Measurements from ENCODE around the gene PRRT3.
"Not testable (repeated sequence)": the region's sequence is repeated elsewhere in the genome, so short reads cannot be mapped to it uniquely, and the experiment has no call there.

The PRRT3 gene

GRCh38 chr3:9897408-9898372, 54.5 kb downstream of the PRRT3 start:
- DNase-seq, result no peak

- DNase-seq, result not testable (repeated sequence)
These were observed 55.3 kb downstream of the PRRT3 start for GRCh38 chr3:9896755-9897407.

GRCh38 chr3:9895715-9896114, 56.5 kb downstream of the PRRT3 start:
- not testable (repeated sequence) for DNase-seq

Measured in midbrain (tissue), 1 donor.